Activated T-cell treated with anti-CD3 and anti-CD28 coated beads for 24 hours (primary cell): ENCODE data around the gene PDGFB.
"Not testable (repeated sequence)": the region's sequence is repeated elsewhere in the genome, so short reads cannot be mapped to it uniquely, and the experiment has no call there.

Experiments used
- DNase-seq: peaks from one replicate; pipeline ENCODE4 v3.0.0-alpha.2; 2020; ENCODE audit warnings: low read depth

Gene PDGFB

GRCh38 chr22:39226353-39226752 is 18.4 kb downstream of the PDGFB start:
- DNase-seq: no peak

- DNase-seq: no peak
Observed at GRCh38 chr22:39225591-39225990, 19.2 kb downstream of the PDGFB start.

GRCh38 chr22:39224550-39224949 is 20.2 kb downstream of the PDGFB start:
- DNase-seq: no peak

GRCh38 chr22:39223091-39223710 is 21.6 kb downstream of the PDGFB start:
- DNase-seq: no peak

- no peak for DNase-seq
Observed at GRCh38 chr22:39221999-39222686, 22.6 kb downstream of the PDGFB start.

- no peak for DNase-seq
Observed at GRCh38 chr22:39220890-39221850, 23.6 kb downstream of the PDGFB start.

GRCh38 chr22:39220450-39220849 is 24.3 kb downstream of the PDGFB start:
- DNase-seq: no peak

- DNase-seq: no peak
Observed at GRCh38 chr22:39219071-39220039, 25.4 kb downstream of the PDGFB start.

GRCh38 chr22:39218432-39218831 is 26.4 kb downstream of the PDGFB start:
- not testable (repeated sequence) for DNase-seq

GRCh38 chr22:39216143-39216490 is 28.7 kb downstream of the PDGFB start:
- no peak for DNase-seq

DNA sequence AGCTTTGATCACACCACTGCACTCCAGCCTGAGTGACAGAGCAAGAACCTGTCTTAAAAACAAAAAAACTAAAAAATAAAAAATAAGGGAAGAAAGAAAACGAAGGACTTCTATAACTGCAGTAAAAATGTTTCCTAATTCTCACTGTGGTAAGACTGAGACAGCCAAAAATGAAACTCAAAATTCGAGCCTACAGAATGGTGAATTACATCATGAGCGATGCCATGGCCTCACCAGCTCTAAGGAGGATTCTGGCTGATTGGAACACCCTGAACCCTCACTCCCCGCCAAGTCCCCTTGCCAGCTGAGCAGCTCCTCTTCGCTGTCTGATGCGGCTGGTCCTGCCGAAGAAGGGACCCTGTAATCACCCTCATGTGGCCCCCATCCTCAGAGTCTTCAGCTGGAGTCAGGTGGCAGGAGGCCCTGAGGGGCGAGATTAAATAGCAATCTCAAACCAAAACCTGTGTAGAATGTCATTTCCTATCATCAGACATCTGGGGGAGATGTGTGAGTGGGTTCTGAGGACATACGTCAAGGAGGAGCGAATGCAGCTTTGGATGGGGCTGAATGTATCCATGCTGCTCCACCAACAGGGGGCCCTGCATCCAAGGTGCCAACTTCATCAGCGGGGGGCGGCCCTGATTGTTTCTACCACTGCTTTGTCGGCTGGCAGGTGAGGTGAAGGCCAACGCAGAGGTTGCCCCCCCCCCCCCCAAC is 29.2 kb downstream of the PDGFB start:
- DNase-seq: no peak

GRCh38 chr22:39215070-39215396 is 29.7 kb downstream of the PDGFB start:
- DNase-seq: no peak

DNA sequence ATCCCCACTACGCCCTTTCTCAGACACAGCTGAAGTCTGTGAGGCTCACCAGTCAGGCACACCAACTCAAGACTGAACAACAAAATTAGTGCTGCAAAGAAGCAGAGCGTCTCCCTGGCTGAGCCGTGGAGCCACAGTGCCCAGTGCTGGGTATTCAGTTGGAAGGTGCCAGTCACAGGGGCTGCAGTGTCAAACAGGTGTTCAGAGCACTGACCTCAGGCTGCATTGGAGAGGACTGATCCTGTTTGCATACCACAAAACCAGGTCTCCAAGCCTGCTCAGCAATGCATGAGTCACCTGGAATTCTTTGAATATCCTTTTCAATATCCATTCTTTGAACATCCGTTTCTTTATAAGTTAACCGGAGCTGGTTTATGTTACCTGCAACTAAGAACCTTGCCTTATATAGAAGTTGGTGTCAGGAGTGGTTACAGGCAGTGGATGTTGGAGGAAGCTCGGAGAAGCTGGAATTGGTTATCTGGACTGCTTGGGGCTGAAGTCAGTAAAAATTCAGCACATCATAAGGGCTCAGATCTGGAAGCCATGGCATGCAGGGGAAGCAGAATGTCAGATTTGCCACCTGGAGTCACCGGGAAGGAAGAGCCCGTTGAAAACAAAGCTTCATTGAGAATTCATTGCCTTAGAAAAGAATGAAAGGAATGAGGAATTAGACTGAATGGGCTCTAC is 30.3 kb downstream of the PDGFB start:
- no peak for DNase-seq

- no peak for DNase-seq
Observed at GRCh38 chr22:39214006-39214382, 30.8 kb downstream of the PDGFB start.

GRCh38 chr22:39212721-39213376 is 31.9 kb downstream of the PDGFB start:
- DNase-seq: no peak

DNA sequence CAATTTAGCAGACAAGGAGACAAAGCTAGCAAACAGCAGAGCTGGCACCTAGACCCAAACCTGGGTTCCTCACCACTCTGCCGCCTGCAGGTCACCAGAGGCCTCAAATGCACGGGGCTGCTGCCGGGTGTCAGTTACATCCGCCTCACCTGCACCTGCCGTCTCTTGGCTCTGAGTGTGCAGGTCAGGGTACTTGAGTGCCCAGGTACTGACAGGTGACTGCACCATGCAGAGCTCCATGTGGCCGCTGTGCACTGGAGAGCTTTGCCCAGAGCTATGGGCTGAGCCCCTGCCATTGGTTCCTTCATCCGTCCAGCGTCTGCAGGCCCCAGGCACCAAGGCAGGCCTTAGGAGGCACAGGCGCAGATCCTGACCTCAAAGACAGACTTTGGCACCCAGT is 35.0 kb downstream of the PDGFB start:
- no peak for DNase-seq

DNA sequence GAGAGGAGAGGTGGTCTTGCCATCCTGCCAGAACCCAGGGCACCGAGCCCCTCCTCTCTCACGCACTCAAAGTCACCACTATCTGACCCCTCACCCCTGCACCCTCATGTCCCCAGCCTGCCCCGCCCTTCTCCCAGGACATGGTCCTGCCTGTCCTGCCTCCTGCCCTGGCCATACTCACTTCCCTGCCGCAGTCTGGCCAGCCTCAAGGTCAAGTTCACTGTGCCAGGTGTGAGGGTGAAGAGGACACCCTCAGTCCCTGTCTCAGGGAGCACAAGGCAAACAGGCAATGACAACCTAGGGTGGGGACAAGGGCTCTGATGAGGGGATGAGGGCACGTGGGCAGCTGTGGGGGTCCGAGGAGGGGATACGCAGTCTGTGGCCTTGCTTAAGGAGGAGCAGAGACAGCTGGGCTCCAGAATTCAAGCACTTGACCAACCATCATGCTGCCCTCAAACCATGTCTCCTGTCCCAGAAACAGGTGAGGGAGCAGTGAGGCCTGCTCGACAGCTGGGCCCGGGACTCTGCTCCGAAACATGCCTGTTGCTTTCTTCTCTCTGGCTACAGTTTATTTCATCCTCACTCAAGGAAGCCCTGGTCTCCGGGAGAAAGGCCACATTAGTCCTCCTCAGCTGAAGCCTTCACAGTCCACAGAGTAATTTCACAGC is 36.6 kb downstream of the PDGFB start:
- DNase-seq: no peak

GRCh38 chr22:39207141-39208012 is 37.4 kb downstream of the PDGFB start:
- no peak for DNase-seq

DNA sequence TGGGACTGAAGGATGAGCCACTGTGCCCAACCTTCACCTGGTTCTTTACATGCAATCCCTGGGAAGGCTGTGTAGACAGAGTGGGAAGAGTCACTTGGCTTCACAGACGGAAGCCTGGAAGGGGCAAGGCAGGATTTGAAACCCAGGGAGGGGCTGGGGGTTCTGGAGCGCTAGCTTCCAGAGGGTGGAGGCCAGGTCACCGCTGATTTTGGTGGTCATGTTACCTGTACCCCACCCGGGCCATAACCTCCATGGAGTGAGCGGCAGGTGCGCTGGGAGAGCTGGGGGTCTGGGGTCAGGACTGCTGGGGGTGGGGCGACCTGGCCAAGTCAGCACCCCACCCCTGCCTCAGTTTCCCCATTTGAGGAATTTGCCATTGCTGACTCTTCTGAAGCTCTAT is 38.3 kb downstream of the PDGFB start:
- no peak for DNase-seq
